GM21529 (cell line): ENCODE data around the gene UBA52.

Experiments
- ATAC-seq: cut with Tn5 transposase; IDR thresholded peaks from one replicate; pipeline ENCODE4 v1.9.1; 2021; ENCODE audit not compliant: unreplicated experiment

The UBA52 gene

DNA sequence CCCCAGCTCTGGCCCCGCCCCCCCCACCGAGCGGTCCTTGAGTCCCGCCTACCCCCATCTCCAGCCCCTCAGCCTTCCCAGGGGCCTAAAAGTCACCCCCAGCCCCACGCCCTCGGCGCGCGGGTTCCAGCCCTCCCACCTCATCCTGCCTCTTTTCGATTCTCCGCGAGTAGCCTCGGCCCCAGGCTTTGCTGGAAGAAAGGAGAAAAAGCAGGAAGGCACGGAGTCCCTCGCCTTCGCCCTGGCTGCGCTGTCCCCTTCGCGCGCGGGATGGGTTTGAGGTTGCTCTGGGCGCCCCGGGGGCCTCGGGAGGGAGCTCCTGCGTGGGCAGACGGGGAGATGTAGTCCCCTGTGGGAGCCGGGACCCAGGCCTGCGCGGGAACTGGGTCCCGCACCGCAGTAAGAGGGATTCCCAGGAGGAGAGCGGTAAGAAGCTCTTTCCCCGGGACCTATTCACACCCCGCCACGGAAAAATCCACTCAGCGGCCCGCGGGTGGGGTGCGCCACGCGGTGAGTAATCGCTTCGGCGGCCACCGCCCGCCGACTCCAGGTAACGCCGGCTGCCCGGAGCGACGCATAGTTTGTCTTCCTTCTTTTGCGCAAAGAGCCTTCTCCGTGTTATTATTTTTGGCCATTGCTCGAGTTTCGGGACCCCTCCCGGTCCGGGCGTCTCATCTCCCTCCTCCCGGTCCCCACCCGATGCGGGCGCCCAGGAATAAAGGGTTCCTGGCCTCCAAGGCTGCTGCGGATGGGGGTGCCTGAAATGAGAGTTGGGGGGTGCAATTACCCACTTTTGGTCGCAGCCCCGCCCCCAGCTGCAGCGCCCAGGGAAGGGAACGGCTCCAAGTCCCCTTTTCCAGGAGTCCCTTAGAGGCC is 35.8 kb downstream of the UBA52 start:
- ATAC-seq = no peak

DNA sequence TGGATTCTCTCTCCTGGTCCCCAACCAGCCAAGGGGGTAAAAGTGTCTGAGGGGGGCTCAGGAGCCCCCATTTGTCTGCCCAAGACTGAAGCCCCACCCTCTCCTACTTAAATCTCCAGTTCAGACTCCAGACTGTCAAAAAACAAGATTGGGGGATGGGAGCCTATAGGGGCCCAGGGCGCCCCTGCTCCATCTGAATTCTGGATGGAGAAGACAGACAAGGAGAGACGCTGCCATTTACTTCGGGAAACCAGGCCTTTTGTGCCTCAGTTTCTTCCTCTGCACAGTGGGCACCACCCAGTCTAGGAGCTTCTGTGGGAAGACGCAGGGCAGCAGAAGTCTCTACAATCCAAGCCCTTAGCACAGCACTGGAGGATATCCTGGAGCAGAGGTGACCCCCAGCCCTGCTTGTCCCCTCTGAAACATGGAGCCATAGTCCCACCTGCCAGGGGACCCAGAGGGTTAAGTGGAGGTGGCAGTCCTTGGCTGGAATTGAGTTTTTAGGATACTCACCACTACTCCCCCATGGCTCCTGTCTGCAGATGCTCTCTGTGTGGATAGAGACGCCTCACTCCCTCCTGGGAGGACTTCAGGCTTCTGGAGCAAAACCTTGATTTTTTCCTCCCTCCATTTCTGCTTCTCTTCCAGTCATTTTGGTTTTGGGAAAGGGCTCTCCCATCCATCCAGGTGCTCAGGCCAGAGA is 36.6 kb downstream of the UBA52 start:
- ATAC-seq = no peak

DNA sequence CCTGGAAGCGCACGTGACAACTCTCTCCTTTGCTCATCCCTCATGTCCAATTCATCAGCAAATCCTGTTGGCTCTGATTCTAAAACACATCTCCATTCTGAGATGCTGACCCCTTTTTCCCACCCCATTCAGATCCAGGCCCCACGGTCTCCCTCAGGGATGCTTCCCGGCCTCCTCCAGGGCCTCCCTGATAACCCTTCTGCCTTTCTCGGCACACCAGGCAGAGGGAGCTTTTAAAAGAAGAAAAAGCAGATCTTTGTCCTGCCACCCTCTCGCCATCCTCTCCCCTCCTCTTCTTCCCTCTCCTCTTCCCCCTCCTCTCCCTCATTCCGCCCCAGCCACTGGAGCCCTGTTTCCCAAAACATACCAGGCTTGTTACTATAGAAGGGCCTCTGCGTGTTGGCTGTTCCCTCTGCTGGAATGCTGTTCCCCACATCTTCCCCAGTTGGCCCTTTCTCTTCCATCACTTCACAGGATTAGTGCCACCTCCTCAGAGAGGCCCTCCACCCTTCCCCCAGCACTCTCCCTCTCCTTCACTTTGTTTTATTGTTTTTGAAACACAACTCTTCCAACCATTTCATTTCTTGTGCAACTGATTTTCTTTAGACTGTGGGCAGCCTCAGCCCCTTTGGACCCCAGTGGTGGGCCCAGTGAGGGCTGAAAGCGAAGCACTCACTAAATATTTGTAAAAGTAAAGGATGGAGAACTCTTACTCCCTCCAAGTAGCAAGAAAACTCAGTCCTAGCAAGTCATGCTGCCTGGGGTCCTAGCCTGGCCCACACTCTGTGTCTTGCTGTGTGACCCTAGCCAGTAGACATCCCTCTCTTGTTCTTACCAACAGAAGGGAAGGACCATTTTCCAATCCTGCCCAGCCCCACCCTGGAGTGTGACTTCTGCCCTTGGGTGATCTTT is 37.4 kb downstream of the UBA52 start:
- ATAC-seq = no peak

DNA sequence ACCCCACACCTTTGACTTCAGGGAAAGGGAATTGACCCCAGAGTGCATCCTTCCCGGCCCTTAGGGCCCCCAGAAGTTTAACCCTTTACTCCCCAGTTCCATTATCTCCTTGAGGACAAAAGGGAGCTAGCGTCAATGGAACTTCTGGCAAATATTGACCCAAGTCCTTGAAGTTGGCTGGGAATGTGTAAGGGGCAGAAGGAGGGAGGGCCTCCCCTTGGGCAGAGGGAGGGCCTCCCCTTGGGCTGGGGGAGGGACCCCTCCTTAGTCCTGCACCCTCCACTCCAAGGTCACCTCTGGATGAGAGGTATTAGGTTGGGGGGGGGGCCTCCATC is 38.0 kb downstream of the UBA52 start:
- ATAC-seq = no peak

DNA sequence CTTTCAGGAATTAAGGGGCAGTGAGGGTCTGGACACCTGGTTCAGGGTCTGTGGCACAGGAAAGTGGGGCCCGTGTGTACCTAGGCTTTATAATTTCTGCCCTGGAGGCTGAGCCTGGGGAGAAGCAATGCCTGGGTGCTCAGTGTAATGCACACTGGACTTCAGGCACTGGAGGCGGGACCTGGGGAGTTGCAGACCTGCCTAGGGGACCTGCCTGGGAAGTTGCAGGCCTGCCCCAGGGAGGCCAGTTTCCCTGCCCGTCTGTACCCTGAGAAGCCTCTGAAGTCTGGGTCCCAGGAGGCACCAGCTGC is 38.5 kb downstream of the UBA52 start:
- no peak for ATAC-seq

DNA sequence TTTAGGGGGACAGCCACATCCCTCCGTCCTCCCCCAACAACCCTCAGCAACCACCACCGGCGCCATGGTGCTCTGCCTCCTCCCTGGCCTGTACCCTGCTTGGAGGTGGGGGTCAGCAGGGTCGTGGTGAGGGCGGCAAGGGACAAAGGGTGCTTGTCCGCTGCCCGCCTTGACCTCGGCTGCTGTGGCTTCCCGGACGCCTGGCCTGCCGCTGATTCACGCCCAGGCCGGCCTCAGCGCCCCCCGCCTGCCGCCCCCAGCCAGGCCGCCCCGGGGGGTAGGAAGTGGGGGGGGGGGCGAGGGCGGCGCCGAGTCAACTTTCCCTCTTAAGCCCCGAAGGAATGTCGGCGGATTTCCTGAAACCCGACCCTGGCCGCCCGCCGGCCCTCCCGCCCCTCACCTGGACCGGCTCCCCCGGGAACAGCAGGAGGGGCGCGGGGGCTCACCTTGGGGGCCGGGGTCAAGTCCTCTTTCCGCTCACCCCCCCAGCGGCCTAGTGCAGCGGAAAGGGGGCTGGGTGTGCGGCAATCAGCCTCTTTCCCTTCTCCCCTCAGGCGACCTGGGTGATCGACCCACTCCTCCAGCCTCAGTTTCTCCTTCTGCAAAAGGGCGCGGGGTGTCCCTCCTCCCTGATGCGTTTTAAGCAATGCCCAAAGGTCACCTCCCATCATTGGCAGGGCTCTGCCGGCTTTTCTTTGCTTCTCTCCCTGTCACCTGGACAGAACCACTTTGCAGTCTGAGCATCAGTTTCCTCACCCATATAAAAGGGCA is 39.1 kb downstream of the UBA52 start:
- no peak for ATAC-seq

DNA sequence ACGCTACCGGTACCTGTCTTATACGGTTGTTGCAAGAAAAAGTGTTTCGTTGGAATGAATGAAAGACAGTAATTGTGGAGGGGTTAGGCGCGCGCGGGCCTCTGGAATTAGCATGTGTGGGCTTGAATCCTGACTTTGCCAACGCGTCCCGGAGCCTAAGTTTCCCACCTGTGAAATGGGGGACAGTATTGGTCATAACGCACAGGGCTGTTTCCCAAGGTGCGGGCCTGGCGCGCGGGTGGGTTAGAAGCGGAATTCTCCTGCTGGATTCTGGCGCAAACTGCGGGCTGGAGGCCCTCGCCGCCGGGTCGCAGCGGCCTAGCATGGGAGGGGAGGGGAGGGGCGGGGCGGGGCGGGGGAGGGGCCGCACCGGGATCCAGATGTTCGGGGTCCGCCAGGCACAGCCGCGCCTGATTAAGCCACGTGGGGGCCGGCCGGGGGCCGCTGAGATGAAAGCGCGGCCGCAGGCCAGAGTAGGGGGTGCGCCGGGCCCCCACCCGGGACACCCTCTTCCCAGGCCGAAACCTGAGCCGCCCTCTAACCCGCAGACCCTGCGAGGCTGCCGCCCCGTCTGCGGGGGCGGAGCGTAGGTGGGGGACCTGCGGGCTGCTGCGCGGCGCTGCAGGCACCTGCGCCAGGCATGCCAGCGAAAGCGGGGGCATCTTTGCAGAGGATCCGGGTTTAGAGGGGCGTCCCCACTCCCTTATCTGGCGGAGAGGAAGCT is 39.8 kb downstream of the UBA52 start:
- ATAC-seq = no peak

DNA sequence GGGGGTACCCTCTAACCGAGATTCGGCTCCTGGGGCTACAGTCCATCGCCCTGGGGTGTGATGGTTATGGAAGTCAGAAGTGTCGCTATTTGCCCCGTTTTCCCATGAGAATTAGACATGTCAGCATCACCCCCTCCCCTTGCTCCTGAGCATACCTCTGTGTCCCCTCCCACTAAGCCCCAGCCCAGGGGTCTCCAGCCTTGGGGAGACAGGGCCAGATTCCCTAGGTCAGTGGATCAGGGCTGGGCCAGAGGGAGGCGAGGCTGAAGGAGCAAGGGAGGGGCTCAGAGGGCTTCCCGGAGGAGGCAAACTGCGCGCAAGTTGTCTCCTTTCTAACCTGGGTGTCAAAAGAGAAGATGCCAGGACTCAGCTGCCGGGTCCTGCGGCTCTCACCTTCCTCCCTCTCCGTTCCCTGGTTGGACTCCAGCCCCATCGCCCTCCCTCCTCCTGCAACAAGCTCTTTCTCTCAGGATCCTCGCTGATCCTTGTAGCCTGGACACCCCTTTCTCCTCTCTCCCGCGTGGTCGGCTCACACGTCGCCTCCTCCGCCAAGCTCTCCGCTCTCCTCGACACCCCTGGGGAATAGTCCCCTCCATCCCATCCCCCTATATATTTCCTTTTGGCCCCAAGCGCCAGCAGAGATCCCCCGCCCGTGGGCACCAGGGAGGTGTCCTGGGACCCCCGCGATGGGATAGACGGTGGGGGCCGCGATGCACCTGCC is 40.6 kb downstream of the UBA52 start:
- ATAC-seq = no peak

DNA sequence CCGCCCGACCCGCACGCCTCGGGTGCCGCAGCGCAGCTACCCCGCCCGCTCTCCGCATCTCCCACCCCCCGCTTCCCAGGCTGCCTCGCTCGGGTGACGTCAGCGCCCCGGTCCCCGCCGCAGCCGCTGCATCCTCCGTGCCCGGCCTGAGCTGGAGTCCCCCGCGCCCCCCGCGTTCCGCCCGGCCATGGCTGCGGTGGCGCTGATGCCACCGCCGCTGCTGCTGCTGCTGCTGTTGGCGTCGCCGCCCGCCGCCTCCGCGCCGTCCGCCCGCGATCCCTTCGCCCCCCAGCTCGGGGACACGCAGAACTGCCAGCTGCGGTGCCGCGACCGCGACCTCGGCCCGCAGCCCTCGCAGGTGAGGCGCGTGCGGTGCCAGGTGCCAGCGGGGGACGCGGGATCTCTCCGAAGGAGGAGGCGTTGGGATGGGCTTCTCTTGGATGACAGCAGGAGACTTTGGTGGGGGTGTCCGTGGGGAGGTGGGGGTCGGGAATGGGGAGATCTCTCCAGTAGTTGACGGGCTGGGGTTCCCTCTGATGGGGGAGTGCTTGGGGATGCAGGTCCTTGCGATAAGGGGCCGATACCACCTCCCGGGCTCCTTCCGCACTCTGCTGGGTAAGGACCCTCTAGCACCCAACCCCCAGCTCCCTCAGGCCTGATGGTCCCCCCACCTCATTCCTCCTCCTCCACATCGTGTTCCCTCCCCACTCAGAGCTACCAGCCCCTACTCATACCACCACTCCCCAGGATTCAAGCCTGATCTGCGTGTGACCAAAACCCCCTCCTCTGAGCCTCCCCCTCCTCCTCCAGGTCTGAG is 41.3 kb downstream of the UBA52 start, which contains the start of gene TMEM59L:
Gene TMEM59L (plus strand): TSS at position 99 of the 817 bp plus-strand sequence. CDS start 89 bp downstream, at position 188.
- no peak for ATAC-seq

DNA sequence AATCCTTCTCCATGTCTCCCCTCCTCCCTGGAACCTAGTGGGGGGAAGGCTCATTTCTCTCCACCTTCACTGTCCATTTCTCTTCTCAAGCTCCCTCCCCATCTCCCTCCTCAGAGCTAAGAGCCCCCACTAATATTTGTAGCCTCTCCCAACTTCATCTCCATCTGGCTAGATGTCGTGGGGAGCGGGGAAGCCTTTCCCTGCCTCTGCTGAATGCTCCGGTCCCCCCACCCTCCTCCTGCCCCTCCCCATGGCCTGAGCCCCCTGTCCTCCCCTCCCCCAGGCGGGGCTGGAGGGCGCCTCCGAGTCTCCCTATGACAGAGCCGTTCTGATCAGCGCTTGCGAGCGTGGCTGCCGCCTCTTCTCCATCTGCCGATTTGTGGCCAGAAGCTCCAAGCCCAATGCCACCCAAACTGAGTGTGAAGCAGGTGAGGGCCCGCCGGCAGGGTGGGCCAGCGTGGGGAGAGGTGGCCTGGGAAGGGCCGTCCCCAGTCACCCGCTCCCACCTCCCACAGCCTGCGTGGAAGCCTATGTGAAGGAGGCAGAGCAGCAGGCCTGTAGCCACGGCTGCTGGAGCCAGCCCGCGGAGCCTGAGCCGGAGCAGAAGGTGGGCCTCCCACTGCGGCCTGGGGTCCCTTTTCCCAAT is 42.1 kb downstream of the UBA52 start:
- ATAC-seq = no peak

DNA sequence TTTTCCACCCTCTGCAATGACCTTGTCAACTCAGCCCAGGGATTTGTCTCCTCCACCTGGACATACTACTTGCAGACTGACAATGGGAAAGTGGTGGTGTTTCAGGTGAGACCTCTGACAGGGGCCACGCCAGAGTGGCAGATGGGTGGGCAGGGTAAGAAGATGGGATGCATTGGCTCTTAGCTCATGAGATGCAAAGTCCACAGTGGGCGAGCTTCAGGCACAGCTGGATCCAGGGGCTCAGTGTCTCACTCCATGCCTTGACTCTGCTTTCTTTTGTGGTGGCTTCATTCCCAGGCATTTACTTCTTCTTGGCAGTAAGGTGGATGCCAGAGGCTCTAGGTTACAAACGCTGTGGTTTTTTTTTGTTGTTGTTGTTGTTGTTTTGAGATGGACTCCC is 44.4 kb downstream of the UBA52 start:
- no peak for ATAC-seq

DNA sequence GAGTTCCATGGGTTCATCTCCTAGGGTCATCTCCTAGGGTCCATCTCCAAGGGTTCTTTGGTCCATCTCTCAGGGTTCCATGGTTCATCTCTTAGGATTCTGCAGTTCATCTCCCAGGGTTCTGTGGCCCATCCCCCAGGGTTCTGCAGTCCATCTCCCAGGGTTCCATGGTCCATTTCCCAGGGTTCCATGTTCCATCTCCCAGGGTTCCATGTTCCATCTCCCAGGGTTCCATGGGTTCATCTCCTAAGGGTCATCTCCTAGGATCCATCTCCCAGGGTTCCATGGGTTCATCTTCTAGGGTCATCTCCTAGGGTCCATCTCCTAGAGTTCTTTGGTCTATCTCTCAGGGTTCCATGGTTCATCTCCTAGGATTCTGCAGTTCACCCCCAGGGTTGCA is 45.9 kb downstream of the UBA52 start:
- no peak for ATAC-seq

DNA sequence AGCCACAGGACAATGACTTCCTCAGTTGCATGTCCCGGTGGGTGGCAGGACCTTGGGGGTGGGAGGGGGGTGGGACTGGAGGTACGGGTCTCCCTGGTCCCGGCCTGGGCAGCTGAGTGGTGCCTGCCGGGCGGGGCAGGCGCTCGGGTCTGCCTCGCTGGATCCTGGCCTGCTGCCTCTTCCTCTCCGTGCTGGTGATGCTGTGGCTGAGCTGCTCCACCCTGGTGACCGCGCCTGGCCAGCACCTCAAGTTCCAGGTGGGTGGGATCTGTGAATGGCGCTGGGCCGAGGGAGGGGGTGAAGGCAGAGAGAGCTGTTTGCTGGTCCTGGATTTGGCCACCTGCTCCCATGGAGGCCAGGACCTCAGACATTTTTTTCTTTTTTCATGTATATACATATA is 46.6 kb downstream of the UBA52 start:
- ATAC-seq = no peak

DNA sequence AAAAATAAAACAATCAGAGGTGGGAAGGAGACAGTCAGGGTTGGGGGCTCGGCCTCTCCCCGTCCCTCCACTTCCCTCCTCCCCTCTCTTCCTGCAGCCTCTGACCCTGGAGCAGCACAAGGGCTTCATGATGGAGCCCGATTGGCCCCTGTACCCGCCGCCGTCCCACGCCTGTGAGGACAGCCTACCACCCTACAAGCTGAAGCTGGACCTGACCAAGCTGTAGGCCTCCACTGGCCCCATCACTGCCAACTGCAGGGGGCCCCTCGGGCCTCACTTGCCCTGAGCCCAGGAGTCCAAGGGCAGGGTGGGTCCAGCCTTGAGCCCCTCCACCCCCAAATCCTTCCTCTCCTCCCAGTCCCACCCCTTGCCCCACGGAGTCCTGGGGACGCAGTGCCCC is 48.7 kb downstream of the UBA52 start:
- no peak for ATAC-seq

DNA sequence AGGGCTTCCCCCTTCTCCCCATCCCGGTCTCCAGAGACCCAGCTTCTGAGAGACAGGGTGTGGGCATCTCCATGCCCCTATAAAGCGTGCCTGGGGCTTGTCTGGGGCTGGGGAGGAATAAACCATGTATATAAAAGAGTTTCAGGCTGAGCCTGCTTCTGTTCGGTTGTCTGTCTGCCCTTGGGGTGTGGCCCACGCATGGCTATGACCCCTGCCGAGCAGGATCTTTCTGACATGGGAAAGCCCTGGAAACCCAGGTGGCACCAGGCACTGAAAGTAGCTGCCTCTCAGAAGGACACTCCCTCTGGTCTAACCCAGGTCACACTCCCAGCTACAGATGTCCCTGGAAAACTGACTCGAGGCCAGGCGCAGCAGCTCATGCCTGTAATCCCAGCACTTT is 49.2 kb downstream of the UBA52 start:
- no peak for ATAC-seq

DNA sequence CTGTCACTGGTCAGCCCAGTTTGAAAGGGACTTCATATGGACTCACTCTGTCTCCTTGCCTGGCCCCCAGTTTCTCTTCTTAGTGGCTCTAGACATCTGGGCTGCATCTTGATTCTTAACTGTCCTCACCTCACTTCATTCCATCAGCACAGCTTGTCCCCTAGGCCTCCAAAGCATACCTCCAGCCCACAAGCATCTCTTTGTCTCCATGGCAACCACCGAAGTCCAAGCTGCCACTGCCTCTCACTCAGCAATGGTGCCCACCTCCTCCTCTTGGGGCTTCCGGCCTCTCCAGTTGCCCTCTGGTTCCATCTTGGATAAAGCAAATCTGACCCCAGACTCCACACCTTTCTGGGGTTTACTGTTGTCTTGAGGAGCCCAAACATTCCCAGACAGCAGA is 55.2 kb downstream of the UBA52 start:
- ATAC-seq = no peak
